ENCODE results near the gene NXPH3.
A peak's percentile ranks its signal among the peaks of the same experiment; 100 is the strongest.

GRCh38 chr17:49557312-49558024 lies 18.2 kb upstream of the NXPH3 start:
- TF ChIP-seq GATA2 (IDR thresholded peaks at IDR 0.05; ENCODE audit: low read depth, low read length) (peak; percentile 60), GATA3 (IDR thresholded peaks at IDR 0.05; ENCODE audit: low read depth, low read length) (no peak)

Measured in SH-SY5Y (cell line).